Lung (tissue), 12 donors: ENCODE data around the gene KEAP1. TPM values are rescaled to one million over a fixed set of nuclear protein-coding genes. Genes with fewer than 3 reads are reported as not detected.
A peak's percentile ranks its signal among the peaks of the same experiment; 100 is the strongest.

ENCODE experiments used
- ATAC-seq: fragments of 200-7000 bp; cut with Tn5 transposase; one replicate; pipeline ENCODE4 v1.9.1; 2020; ENCODE audit warnings: moderate number of reproducible peaks; ENCODE audit not compliant: insufficient read depth, low FRiP score
- DNase-seq, 3 donors: peaks; one replicate each; pipeline ENCODE4 v3.0.0-alpha.2; 2013 to 2017
- H3K27ac ChIP-seq, 2 donors: one replicate each; pipeline ENCODE4 v1.5.1; 2013; ENCODE audit warnings: mild to moderate bottlenecking in 2 of 2, moderate library complexity in 2 of 2, control low read depth in 1 of 2, inconsistent platforms in 1 of 2, low read depth in 1 of 2, low read length in 1 of 2
- H3K27me3 ChIP-seq, 3 donors: one replicate each; pipeline ENCODE4 v1.5.1; 2013; ENCODE audit warnings: low read length in 2 of 3; ENCODE audit not compliant: control insufficient read depth in 3 of 3, insufficient read depth in 3 of 3
- H3K36me3 ChIP-seq, 4 donors: one replicate each; pipeline ENCODE4 v1.5.1; 2013; ENCODE audit warnings: low read length in 4 of 4, mild to moderate bottlenecking in 1 of 4, moderate library complexity in 1 of 4; ENCODE audit not compliant: control insufficient read depth in 4 of 4, insufficient read depth in 4 of 4
- H3K4me1 ChIP-seq, 5 donors: one replicate each; pipeline ENCODE4 v1.5.1; 2013; ENCODE audit warnings: low read length in 5 of 5, mild to moderate bottlenecking in 2 of 5, moderate library complexity in 1 of 5; ENCODE audit not compliant: control insufficient read depth in 5 of 5, insufficient read depth in 5 of 5
- H3K4me3 ChIP-seq: one replicate; pipeline ENCODE4 v1.5.1; 2013; ENCODE audit warnings: mild to moderate bottlenecking, control low read depth, moderate library complexity
- H3K9ac ChIP-seq, 2 donors: one replicate each; pipeline ENCODE4 v1.5.1; 2013; ENCODE audit warnings: low read length in 2 of 2, control low read depth in 1 of 2; ENCODE audit not compliant: insufficient read depth in 1 of 2
- H3K9me3 ChIP-seq, 4 donors: one replicate each; pipeline ENCODE4 v1.5.1; 2013; ENCODE audit warnings: low read length in 3 of 4, mild to moderate bottlenecking in 1 of 4, moderate library complexity in 1 of 4; ENCODE audit not compliant: control insufficient read depth in 4 of 4, insufficient read depth in 3 of 4
- CTCF ChIP-seq: IDR thresholded peaks from 2 replicates; pipeline ENCODE4 v1.5.1; 2012; ENCODE audit warnings: mild to moderate bottlenecking; ENCODE audit errors: control extremely low read depth, extremely low read depth
- WGBS, 2 donors: extraction: QIAGEN DNeasy Blood & Tissue Kit; methylation state at CpG; one replicate each; pipeline ENCODE4 v1.1.7; 2013; 5-methylcytosine and 5-hydroxymethylcytosine counted together
- polyA plus RNA-seq, 2 donors: library from polyadenylated mRNA; stranded (reverse); fragments of 200-250 nt; gene quantifications; one replicate each; pipeline ENCODE4 v1.2.1, GENCODE V29; 2013
- total RNA-seq, 2 donors: library from RNA; depleted of rRNA in 1 of 2; stranded (reverse); fragments of >200 nt in 1 of 2; gene quantifications; one replicate each; pipeline ENCODE4 v1.2.1, GENCODE V29; 2014 to 2021
- donor health status: control.
- donor health status: control.
- donor health status: Bipolar disorder and iron deficiency.
- donor health status: healthy.
- donor health status: DM: yes; HTN: yes; CAD: no.

KEAP1 gene
- total and polyA plus RNA-seq, 4 donors: 44.8 to 73.5 (median 60.3) TPM

DNA sequence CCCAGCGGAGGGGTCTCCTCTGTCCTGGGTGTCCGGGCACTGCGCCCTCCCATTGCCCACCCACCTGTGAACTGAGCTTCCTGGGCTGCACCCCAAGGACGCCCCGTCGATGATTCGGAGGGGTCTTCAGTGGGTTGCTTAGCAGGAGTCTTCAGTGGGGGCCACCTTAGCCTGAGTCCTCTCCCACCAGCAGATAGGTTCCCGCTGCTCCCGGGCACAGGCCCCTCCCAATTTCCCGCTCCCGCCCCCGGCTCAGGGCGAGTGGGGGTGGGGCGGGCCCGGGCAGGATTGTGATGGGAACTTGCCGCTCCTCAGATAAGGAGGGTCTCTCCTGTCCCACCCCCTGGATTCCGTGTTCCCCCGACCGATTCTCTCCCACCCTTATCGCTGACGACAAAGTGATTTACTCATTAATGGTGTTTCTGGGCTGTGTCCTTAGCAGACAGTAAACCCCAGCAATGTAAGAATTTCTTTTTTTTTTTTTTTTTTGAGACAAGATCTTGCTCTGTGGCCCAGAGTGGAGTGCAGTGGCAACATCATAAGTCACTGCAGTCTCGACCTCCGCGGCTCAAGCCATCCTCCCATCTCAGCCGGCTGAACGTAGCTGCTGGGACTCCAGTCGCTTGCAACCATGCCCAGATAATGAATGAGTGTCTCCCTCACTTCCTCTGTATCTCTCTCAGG, 14.7 kb upstream of the KEAP1 start:
- ATAC-seq (no peak), DNase-seq (peak in 1 of 3 donors; percentile 21)
- peaks cover 0 to 7% (median 0%) of the 10 kb centered on the region in 4 donors for H3K9me3 ChIP-seq
- H3K27ac ChIP-seq: no peak overlapping the region
- no peaks in the 10 kb centered on the region for H3K36me3 ChIP-seq
- no peak overlapping the region for H3K9ac ChIP-seq
- H3K4me3 ChIP-seq: no peak overlapping the region
- H3K27me3 ChIP-seq: peaks cover 19 to 63% (median 50%) of the 10 kb centered on the region in 3 donors
- 1 to 3% methylated on average over 25 to 27 of the region's 27 CpGs for WGBS, 2 donors
- peaks cover 0 to 14% (median 4%) of the 10 kb centered on the region in 5 donors for H3K4me1 ChIP-seq
- no peak for TF ChIP-seq CTCF

DNA sequence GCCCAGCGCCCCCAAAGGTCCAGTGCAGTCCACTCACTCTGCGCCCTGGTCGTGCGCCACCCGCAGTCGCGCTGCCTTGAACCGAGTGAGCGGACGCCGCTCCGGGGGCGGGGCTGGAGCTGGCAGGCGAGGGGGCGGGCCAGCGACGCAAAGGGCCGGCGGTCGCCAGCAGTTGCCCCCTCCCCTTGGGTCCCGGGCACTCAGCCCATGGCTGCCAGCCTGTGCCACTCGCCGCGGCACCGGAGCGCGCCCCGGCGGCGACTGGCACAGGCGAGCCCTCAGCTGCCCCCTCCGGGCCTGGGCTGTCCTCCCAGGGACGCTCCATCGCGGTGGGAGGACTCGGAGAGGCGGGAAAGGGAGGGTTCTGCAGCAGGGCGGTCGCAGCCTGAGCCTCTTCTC, 14.2 kb upstream of the KEAP1 start, which contains the start of gene S1PR5:
S1PR5 (minus strand) TSS at position 87 of the 399 bp plus-strand sequence. CDS start 2,436 bp downstream, outside the sequence.
- no peak for ATAC-seq
- H3K27me3 ChIP-seq: peaks cover 19 to 69% (median 54%) of the 10 kb centered on the region in 3 donors
- no peak within 1 kb of the TSS for H3K4me3 ChIP-seq
- peaks cover 0 to 14% (median 4%) of the 10 kb centered on the region in 5 donors for H3K4me1 ChIP-seq
- 2% methylated on average over 23 to 39 of the region's 39 CpGs for WGBS, 2 donors
- DNase-seq: no peak
- no peaks in the 10 kb centered on the region for H3K36me3 ChIP-seq
- no peak for TF ChIP-seq CTCF
- H3K9ac ChIP-seq: no peak within 1 kb of the TSS
- peaks cover 0 to 7% (median 0%) of the 10 kb centered on the region in 4 donors for H3K9me3 ChIP-seq
- H3K27ac ChIP-seq: no peak within 1 kb of the TSS

DNA sequence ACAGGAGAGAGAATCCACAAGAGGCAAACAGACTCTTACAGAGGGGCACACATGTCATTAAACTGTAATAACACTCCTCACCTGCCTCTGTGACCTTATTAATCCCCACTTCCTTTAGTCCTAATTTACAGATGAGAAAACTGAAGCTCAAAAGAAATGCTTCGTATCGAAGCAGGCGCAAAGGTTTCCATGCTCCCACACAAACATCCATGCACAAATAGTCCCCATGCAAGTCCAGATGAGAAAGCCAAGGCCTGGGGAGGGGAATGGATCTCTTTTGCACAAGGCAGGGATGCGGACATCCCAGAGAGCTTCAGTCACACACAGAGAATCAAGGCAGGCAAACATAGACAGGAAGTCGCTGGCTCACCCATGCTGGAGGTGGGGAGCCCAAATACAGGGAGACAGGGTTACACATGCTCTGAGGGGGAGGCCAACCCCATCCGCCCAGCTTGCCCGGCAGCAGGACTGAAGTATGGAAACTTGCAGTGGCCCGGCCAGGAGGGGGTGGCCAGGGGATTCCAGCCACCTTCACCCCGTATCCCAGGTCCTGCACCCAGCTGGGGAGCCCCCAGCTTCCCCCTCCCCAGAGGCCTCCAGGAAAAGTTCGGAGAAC, 13.6 kb upstream of the KEAP1 start:
- peaks cover 0 to 7% (median 0%) of the 10 kb centered on the region in 4 donors for H3K9me3 ChIP-seq
- H3K36me3 ChIP-seq: no peaks in the 10 kb centered on the region
- WGBS, 2 donors: 47 to 51% methylated on average over 10 of the region's 10 CpGs
- H3K27me3 ChIP-seq: peaks cover 19 to 69% (median 57%) of the 10 kb centered on the region in 3 donors
- no peak for ATAC-seq
- DNase-seq: no peak
- H3K9ac ChIP-seq: no peak overlapping the region
- peaks cover 0 to 14% (median 4%) of the 10 kb centered on the region in 5 donors for H3K4me1 ChIP-seq
- no peak for TF ChIP-seq CTCF
- H3K4me3 ChIP-seq: no peak overlapping the region
- no peak overlapping the region for H3K27ac ChIP-seq
